ENCODE results near the gene SLC45A1.

Gene SLC45A1

GRCh38 chr1:8384577-8384976 lies 66.7 kb downstream of the SLC45A1 start:
- DNase-seq (ENCODE audit: low read depth, low spot score), result no peak

GRCh38 chr1:8386247-8386646 lies 68.3 kb downstream of the SLC45A1 start:
- no peak for DNase-seq (ENCODE audit: low read depth, low spot score)

DNA sequence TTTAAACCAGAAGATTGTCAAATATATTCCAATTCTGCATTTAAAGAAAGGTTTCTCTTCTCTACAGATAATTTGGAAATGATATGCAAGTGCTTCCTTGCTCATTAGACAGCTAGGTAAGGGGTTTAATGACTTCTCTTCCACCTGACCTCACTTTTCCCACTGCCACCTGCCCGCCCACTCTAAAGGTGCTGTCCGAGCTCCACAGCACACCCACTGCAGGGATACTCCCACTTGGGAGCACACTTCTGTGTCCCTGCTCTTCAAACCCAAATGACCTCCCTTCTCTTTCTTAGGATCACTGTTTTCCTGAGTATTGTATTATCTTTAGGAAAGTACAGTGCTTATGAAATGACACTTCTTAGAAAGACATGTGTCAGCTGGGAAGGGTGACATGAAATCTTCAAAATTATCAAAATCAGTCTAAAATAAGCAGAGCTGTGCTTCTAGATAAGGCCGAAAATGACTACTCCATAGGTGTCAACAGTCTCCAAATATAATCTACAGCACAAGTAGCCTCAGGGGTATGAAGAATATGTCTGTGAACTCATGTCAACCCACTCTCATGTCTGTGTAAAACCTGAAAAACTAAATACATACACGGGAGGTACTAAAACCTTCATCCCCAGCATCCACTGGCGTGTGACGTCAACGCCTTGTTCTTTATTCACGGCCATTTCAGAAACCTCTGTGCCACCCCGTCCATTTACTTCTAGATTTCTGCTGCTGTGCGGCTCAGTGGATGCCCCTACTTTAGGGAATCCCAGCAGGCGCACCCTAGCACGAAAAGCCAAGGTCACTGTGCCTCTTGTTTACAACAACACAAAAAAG lies 71.0 kb downstream of the SLC45A1 start:
- no peak for DNase-seq (ENCODE audit: low read depth, low spot score)

DNA sequence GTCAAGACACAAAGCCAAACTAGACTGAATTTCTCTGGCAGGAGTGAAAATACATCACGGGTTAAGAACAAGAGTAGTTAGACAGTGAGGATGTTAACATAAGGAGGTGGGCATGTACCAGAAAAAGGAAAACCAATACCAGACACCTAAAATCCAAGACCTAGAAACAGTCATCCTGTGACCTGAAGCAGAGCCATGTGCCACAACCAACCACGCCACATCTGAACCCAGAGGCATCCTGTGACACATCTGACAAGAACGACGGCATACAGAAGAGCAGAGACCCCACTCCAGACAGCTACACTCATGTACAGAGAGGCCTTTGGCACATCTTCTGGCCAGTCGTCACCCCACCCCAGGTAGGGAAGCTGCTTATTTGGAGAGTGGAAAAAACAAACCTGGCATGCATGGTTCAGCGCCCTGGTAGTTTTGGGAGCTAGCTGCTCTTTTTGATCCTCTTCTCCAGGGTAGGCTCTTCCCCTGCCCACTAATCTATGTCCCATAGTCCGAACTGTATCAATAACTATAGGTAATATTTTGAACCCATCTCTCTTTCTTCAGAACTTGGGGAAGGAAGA lies 72.1 kb downstream of the SLC45A1 start:
- DNase-seq (ENCODE audit: low read depth, low spot score), result no peak

GRCh38 chr1:8390707-8391106 lies 72.8 kb downstream of the SLC45A1 start:
- no peak for DNase-seq (ENCODE audit: low read depth, low spot score)

- no peak for DNase-seq (ENCODE audit: low read depth, low spot score)
These were observed 74.6 kb downstream of the SLC45A1 start for GRCh38 chr1:8392522-8392921.

All from smooth muscle cell of the brain vasculature (primary cell).